ENCODE data around the gene VWA7.

Gene VWA7

GRCh38 chr6:31750411-31751022 lies 26.6 kb downstream of the VWA7 start:
- no peaks in the 10 kb centered on the region for H3K36me3 Mint-ChIP-seq
- H3K4me3 Mint-ChIP-seq: no peak overlapping the region
- H3K27me3 Mint-ChIP-seq: no peaks in the 10 kb centered on the region
- no peak overlapping the region for H3K27ac Mint-ChIP-seq
- H3K4me1 Mint-ChIP-seq: no peaks in the 10 kb centered on the region
- H3K9me3 Mint-ChIP-seq: no peaks in the 10 kb centered on the region

GRCh38 chr6:31749301-31750036 lies 27.7 kb downstream of the VWA7 start:
- Mint-ChIP-seq H3K4me1 (no peaks in the 10 kb centered on the region), H3K27me3 (no peaks in the 10 kb centered on the region), H3K9me3 (no peaks in the 10 kb centered on the region), H3K36me3 (no peaks in the 10 kb centered on the region), H3K4me3 (no peak overlapping the region), H3K27ac (no peak overlapping the region)

GRCh38 chr6:31744422-31744821 lies 32.7 kb downstream of the VWA7 start:
- Mint-ChIP-seq H3K4me3 (no peak overlapping the region), H3K27ac (no peak overlapping the region), H3K9me3 (no peaks in the 10 kb centered on the region), H3K4me1 (peaks cover 13% of the 10 kb centered on the region), H3K27me3 (no peaks in the 10 kb centered on the region), H3K36me3 (peaks cover 10% of the 10 kb centered on the region)

GRCh38 chr6:31742894-31743293 lies 34.2 kb downstream of the VWA7 start:
- Mint-ChIP-seq H3K9me3 (no peaks in the 10 kb centered on the region), H3K27me3 (no peaks in the 10 kb centered on the region), H3K4me1 (peaks cover 28% of the 10 kb centered on the region), H3K27ac (no peak overlapping the region), H3K4me3 (no peak overlapping the region), H3K36me3 (peaks cover 10% of the 10 kb centered on the region)

- H3K36me3 Mint-ChIP-seq: peaks cover 10% of the 10 kb centered on the region
- H3K27ac Mint-ChIP-seq: no peak overlapping the region
- peak overlapping the region; percentile 65 for H3K4me3 Mint-ChIP-seq
- peaks cover 39% of the 10 kb centered on the region for H3K4me1 Mint-ChIP-seq
- H3K9me3 Mint-ChIP-seq: no peaks in the 10 kb centered on the region
- H3K27me3 Mint-ChIP-seq: no peaks in the 10 kb centered on the region
These were observed 35.3 kb downstream of the VWA7 start for GRCh38 chr6:31741815-31742214.

GRCh38 chr6:31740397-31741223 lies 36.5 kb downstream of the VWA7 start:
- Mint-ChIP-seq H3K27me3 (no peaks in the 10 kb centered on the region), H3K36me3 (peaks cover 10% of the 10 kb centered on the region), H3K4me1 (peaks cover 43% of the 10 kb centered on the region), H3K27ac (peak overlapping the region; percentile 94), H3K9me3 (no peaks in the 10 kb centered on the region), H3K4me3 (peak overlapping the region; percentile 98)

- Mint-ChIP-seq H3K4me1 (peaks cover 43% of the 10 kb centered on the region), H3K9me3 (no peaks in the 10 kb centered on the region), H3K4me3 (peak within 1 kb of the TSS; percentile 98), H3K36me3 (peaks cover 10% of the 10 kb centered on the region), H3K27me3 (no peaks in the 10 kb centered on the region), H3K27ac (peak within 1 kb of the TSS; percentile 94)
These were observed 37.3 kb downstream of the VWA7 start, which contains the start of gene MSH5 for GRCh38 chr6:31739639-31740396. Gene MSH5 (plus strand): TSS chr6:31740005. CDS start chr6:31740467, 462 bp downstream.

- peaks cover 56% of the 10 kb centered on the region for H3K4me1 Mint-ChIP-seq
- H3K36me3 Mint-ChIP-seq: peaks cover 10% of the 10 kb centered on the region
- H3K27me3 Mint-ChIP-seq: no peaks in the 10 kb centered on the region
- no peaks in the 10 kb centered on the region for H3K9me3 Mint-ChIP-seq
- peak overlapping the region; percentile 96 for H3K4me3 Mint-ChIP-seq
- peak overlapping the region; percentile 66 for H3K27ac Mint-ChIP-seq
These were observed 38.8 kb downstream of the VWA7 start for GRCh38 chr6:31737991-31738979.

- peak overlapping the region; percentile 96 for H3K4me3 Mint-ChIP-seq
- H3K36me3 Mint-ChIP-seq: peaks cover 9% of the 10 kb centered on the region
- no peaks in the 10 kb centered on the region for H3K27me3 Mint-ChIP-seq
- H3K27ac Mint-ChIP-seq: peak overlapping the region; percentile 66
- H3K4me1 Mint-ChIP-seq: peaks cover 59% of the 10 kb centered on the region
- no peaks in the 10 kb centered on the region for H3K9me3 Mint-ChIP-seq
These were observed 39.7 kb downstream of the VWA7 start for GRCh38 chr6:31737315-31737990.

GRCh38 chr6:31736768-31737314 lies 40.3 kb downstream of the VWA7 start:
- Mint-ChIP-seq H3K4me1 (peaks cover 58% of the 10 kb centered on the region), H3K27ac (peak overlapping the region; percentile 65), H3K27me3 (no peaks in the 10 kb centered on the region), H3K36me3 (peaks cover 10% of the 10 kb centered on the region), H3K9me3 (no peaks in the 10 kb centered on the region), H3K4me3 (peak overlapping the region; percentile 96)

- no peaks in the 10 kb centered on the region for H3K9me3 Mint-ChIP-seq
- no peaks in the 10 kb centered on the region for H3K27me3 Mint-ChIP-seq
- H3K4me3 Mint-ChIP-seq: peak within 1 kb of the TSS; percentile 96
- H3K4me1 Mint-ChIP-seq: peaks cover 55% of the 10 kb centered on the region
- H3K36me3 Mint-ChIP-seq: peaks cover 7% of the 10 kb centered on the region
- peak within 1 kb of the TSS; percentile 92 for H3K27ac Mint-ChIP-seq
These were observed 40.9 kb downstream of the VWA7 start, which contains the start of gene CLIC1 for GRCh38 chr6:31736021-31736767. Gene CLIC1 (minus strand): TSS chr6:31736530. CDS start chr6:31736300, 230 bp downstream.

- H3K36me3 Mint-ChIP-seq: peaks cover 7% of the 10 kb centered on the region
- no peaks in the 10 kb centered on the region for H3K27me3 Mint-ChIP-seq
- no peaks in the 10 kb centered on the region for H3K9me3 Mint-ChIP-seq
These were observed 42.2 kb downstream of the VWA7 start for GRCh38 chr6:31734821-31735406.

More at GRCh38 chr6:31734821-31735406, 42.2 kb downstream of the VWA7 start:
- Mint-ChIP-seq H3K27ac (peak overlapping the region; percentile 92), H3K4me3 (peak overlapping the region; percentile 96), H3K4me1 (peaks cover 63% of the 10 kb centered on the region)
